ENCODE measurements around the gene HEXIM2.

Gene HEXIM2

GRCh38 chr17:45150911-45151809 lies 10.5 kb upstream of the HEXIM2 start:
- Histone ChIP-seq H3K4me2 (ENCODE audit: low read length, poor library complexity, severe bottlenecking) (peak overlapping the region; percentile 31), H3K27ac (ENCODE audit: low read length, poor library complexity, severe bottlenecking) (peak overlapping the region; percentile 16), H2BK12ac (ENCODE audit: low read length in 2 of 2) (no peak overlapping the region), H3K23ac (ENCODE audit: low read length in 2 of 2) (no peak overlapping the region), H3K27me3 (ENCODE audit: control insufficient read depth in 1 of 2, insufficient read depth in 1 of 2, low read length in 2 of 2) (no peaks in the 10 kb centered on the region), H3K9me3 (ENCODE audit: control insufficient read depth, low read length) (no peaks in the 10 kb centered on the region), H2AK5ac (ENCODE audit: low read length, severe bottlenecking) (no peak overlapping the region), H2AFZ (ENCODE audit: low read depth, low read length) (no peak overlapping the region), H2BK15ac (ENCODE audit: low read depth, poor library complexity, severe bottlenecking) (no peak overlapping the region), H3K4me1 (ENCODE audit: control insufficient read depth, insufficient read depth, low read depth, low read length) (peaks cover 9% of the 10 kb centered on the region), H3K14ac (ENCODE audit: low read length in 2 of 2) (no peak overlapping the region), H3K4me3 (ENCODE audit: insufficient read depth in 1 of 2, low read depth in 1 of 2, low read length in 2 of 2) (peak overlapping the region in 1 of 2 experiments; percentile 95), H3K9ac (ENCODE audit: low read length) (peak overlapping the region; percentile 99), H4K8ac (ENCODE audit: low read length) (no peak overlapping the region), H2BK5ac (ENCODE audit: low read depth, low read length, poor library complexity, severe bottlenecking) (no peak overlapping the region), H3K18ac (ENCODE audit: low read depth in 1 of 2, low read length in 2 of 2) (no peak overlapping the region), H3K79me1 (replicated peaks; ENCODE audit: low read length, poor library complexity, severe bottlenecking) (peaks cover 12% of the 10 kb centered on the region), H3K4ac (ENCODE audit: low read depth in 1 of 2, low read length in 2 of 2) (no peak overlapping the region), H3K36me3 (ENCODE audit: control insufficient read depth in 1 of 2, insufficient read depth in 2 of 2, low read depth in 1 of 2, low read length in 2 of 2) (peaks cover 6% of the 10 kb centered on the region in 2 experiments), H4K91ac (ENCODE audit: low read length) (no peak overlapping the region), H2BK120ac (ENCODE audit: low read depth, low read length) (no peak overlapping the region)
- WGBS, result 55% methylated on average over 5 of the region's 8 CpGs
- DNase-seq, result peak; percentile 39

GRCh38 chr17:45155029-45155428 lies 6.6 kb upstream of the HEXIM2 start:
- no peak overlapping the region for H2BK12ac ChIP-seq (ENCODE audit: low read length in 2 of 2)
- H3K4me1 ChIP-seq (ENCODE audit: control insufficient read depth, insufficient read depth, low read depth, low read length), result peaks cover 7% of the 10 kb centered on the region
- no peak overlapping the region for H3K4ac ChIP-seq (ENCODE audit: low read depth in 1 of 2, low read length in 2 of 2)
- no peak overlapping the region for H4K91ac ChIP-seq (ENCODE audit: low read length)
- no peak overlapping the region for H4K8ac ChIP-seq (ENCODE audit: low read length)
- H2AFZ ChIP-seq (ENCODE audit: low read depth, low read length), result no peak overlapping the region
- DNase-seq, result no peak
- H3K36me3 ChIP-seq (ENCODE audit: control insufficient read depth in 1 of 2, insufficient read depth in 2 of 2, low read depth in 1 of 2, low read length in 2 of 2), result peaks cover 5 to 11% of the 10 kb centered on the region in 2 experiments
- H3K4me3 ChIP-seq (ENCODE audit: insufficient read depth in 1 of 2, low read depth in 1 of 2, low read length in 2 of 2), result no peak overlapping the region
- H2AK5ac ChIP-seq (ENCODE audit: low read length, severe bottlenecking), result no peak overlapping the region
- no peak overlapping the region for H3K14ac ChIP-seq (ENCODE audit: low read length in 2 of 2)
- H3K4me2 ChIP-seq (ENCODE audit: low read length, poor library complexity, severe bottlenecking), result no peak overlapping the region
- no peak overlapping the region for H3K23ac ChIP-seq (ENCODE audit: low read length in 2 of 2)
- no peaks in the 10 kb centered on the region for H3K27me3 ChIP-seq (ENCODE audit: control insufficient read depth in 1 of 2, insufficient read depth in 1 of 2, low read length in 2 of 2)
- H3K27ac ChIP-seq (ENCODE audit: low read length, poor library complexity, severe bottlenecking), result no peak overlapping the region
- no peak overlapping the region for H2BK5ac ChIP-seq (ENCODE audit: low read depth, low read length, poor library complexity, severe bottlenecking)
- peaks cover 12% of the 10 kb centered on the region for H3K79me1 ChIP-seq (replicated peaks; ENCODE audit: low read length, poor library complexity, severe bottlenecking)
- 97% methylated on average over 2 of the region's 4 CpGs for WGBS
- no peak overlapping the region for H2BK15ac ChIP-seq (ENCODE audit: low read depth, poor library complexity, severe bottlenecking)
- no peak overlapping the region for H3K18ac ChIP-seq (ENCODE audit: low read depth in 1 of 2, low read length in 2 of 2)
- no peak overlapping the region for H2BK120ac ChIP-seq (ENCODE audit: low read depth, low read length)
- no peaks in the 10 kb centered on the region for H3K9me3 ChIP-seq (ENCODE audit: control insufficient read depth, low read length)
- H3K9ac ChIP-seq (ENCODE audit: low read length), result no peak overlapping the region

GRCh38 chr17:45155483-45155882 lies 6.2 kb upstream of the HEXIM2 start:
- Histone ChIP-seq H3K4me3 (ENCODE audit: insufficient read depth in 1 of 2, low read depth in 1 of 2, low read length in 2 of 2) (no peak overlapping the region), H2BK5ac (ENCODE audit: low read depth, low read length, poor library complexity, severe bottlenecking) (no peak overlapping the region), H3K4me1 (ENCODE audit: control insufficient read depth, insufficient read depth, low read depth, low read length) (peaks cover 7% of the 10 kb centered on the region)

GRCh38 chr17:45156242-45156641 lies 5.4 kb upstream of the HEXIM2 start:
- H3K9me3 ChIP-seq (ENCODE audit: control insufficient read depth, low read length), result no peaks in the 10 kb centered on the region
- peaks cover 7% of the 10 kb centered on the region for H3K4me1 ChIP-seq (ENCODE audit: control insufficient read depth, insufficient read depth, low read depth, low read length)
- WGBS, result no CpG with 5 or more reads among the region's 3 CpGs
- H3K79me1 ChIP-seq (replicated peaks; ENCODE audit: low read length, poor library complexity, severe bottlenecking), result peaks cover 12% of the 10 kb centered on the region
- no peaks in the 10 kb centered on the region for H3K27me3 ChIP-seq (ENCODE audit: control insufficient read depth in 1 of 2, insufficient read depth in 1 of 2, low read length in 2 of 2)
- H4K91ac ChIP-seq (ENCODE audit: low read length), result no peak overlapping the region
- H3K36me3 ChIP-seq (ENCODE audit: control insufficient read depth in 1 of 2, insufficient read depth in 2 of 2, low read depth in 1 of 2, low read length in 2 of 2), result peaks cover 4 to 11% of the 10 kb centered on the region in 2 experiments
- H4K8ac ChIP-seq (ENCODE audit: low read length), result no peak overlapping the region
- H3K4me2 ChIP-seq (ENCODE audit: low read length, poor library complexity, severe bottlenecking), result no peak overlapping the region
- H3K27ac ChIP-seq (ENCODE audit: low read length, poor library complexity, severe bottlenecking), result no peak overlapping the region
- H2AFZ ChIP-seq (ENCODE audit: low read depth, low read length), result no peak overlapping the region
- no peak overlapping the region for H2AK5ac ChIP-seq (ENCODE audit: low read length, severe bottlenecking)
- H2BK15ac ChIP-seq (ENCODE audit: low read depth, poor library complexity, severe bottlenecking), result no peak overlapping the region
- no peak overlapping the region for H3K9ac ChIP-seq (ENCODE audit: low read length)
- H3K23ac ChIP-seq (ENCODE audit: low read length in 2 of 2), result no peak overlapping the region
- H3K18ac ChIP-seq (ENCODE audit: low read depth in 1 of 2, low read length in 2 of 2), result no peak overlapping the region
- no peak overlapping the region for H2BK120ac ChIP-seq (ENCODE audit: low read depth, low read length)
- no peak overlapping the region for H3K4me3 ChIP-seq (ENCODE audit: insufficient read depth in 1 of 2, low read depth in 1 of 2, low read length in 2 of 2)
- H2BK12ac ChIP-seq (ENCODE audit: low read length in 2 of 2), result no peak overlapping the region
- H3K14ac ChIP-seq (ENCODE audit: low read length in 2 of 2), result no peak overlapping the region
- H2BK5ac ChIP-seq (ENCODE audit: low read depth, low read length, poor library complexity, severe bottlenecking), result no peak overlapping the region
- no peak overlapping the region for H3K4ac ChIP-seq (ENCODE audit: low read depth in 1 of 2, low read length in 2 of 2)
- peak; percentile 76 for DNase-seq

More at GRCh38 chr17:45155483-45155882, 6.2 kb upstream of the HEXIM2 start:
- WGBS, result 92% methylated on average over 2 of the region's 2 CpGs
- peaks cover 12% of the 10 kb centered on the region for H3K79me1 ChIP-seq (replicated peaks; ENCODE audit: low read length, poor library complexity, severe bottlenecking)
- H3K18ac ChIP-seq (ENCODE audit: low read depth in 1 of 2, low read length in 2 of 2), result no peak overlapping the region
- H4K8ac ChIP-seq (ENCODE audit: low read length), result no peak overlapping the region
- no peak overlapping the region for H2BK15ac ChIP-seq (ENCODE audit: low read depth, poor library complexity, severe bottlenecking)
- peaks cover 4 to 11% of the 10 kb centered on the region in 2 experiments for H3K36me3 ChIP-seq (ENCODE audit: control insufficient read depth in 1 of 2, insufficient read depth in 2 of 2, low read depth in 1 of 2, low read length in 2 of 2)
- no peak overlapping the region for H2AFZ ChIP-seq (ENCODE audit: low read depth, low read length)
- no peak overlapping the region for H3K9ac ChIP-seq (ENCODE audit: low read length)
- H3K4ac ChIP-seq (ENCODE audit: low read depth in 1 of 2, low read length in 2 of 2), result no peak overlapping the region
- no peak overlapping the region for H2BK12ac ChIP-seq (ENCODE audit: low read length in 2 of 2)
- no peak overlapping the region for H2AK5ac ChIP-seq (ENCODE audit: low read length, severe bottlenecking)
- no peak overlapping the region for H2BK120ac ChIP-seq (ENCODE audit: low read depth, low read length)
- H3K23ac ChIP-seq (ENCODE audit: low read length in 2 of 2), result no peak overlapping the region
- no peak for DNase-seq
- no peak overlapping the region for H3K27ac ChIP-seq (ENCODE audit: low read length, poor library complexity, severe bottlenecking)
- H3K27me3 ChIP-seq (ENCODE audit: control insufficient read depth in 1 of 2, insufficient read depth in 1 of 2, low read length in 2 of 2), result no peaks in the 10 kb centered on the region
- no peaks in the 10 kb centered on the region for H3K9me3 ChIP-seq (ENCODE audit: control insufficient read depth, low read length)
- H4K91ac ChIP-seq (ENCODE audit: low read length), result no peak overlapping the region
- no peak overlapping the region for H3K4me2 ChIP-seq (ENCODE audit: low read length, poor library complexity, severe bottlenecking)
- H3K14ac ChIP-seq (ENCODE audit: low read length in 2 of 2), result no peak overlapping the region
